NCI-H2196 treated with DMSO at 0.1 percent for 48 hours (cell line): ENCODE measurements around the gene TMPRSS11E.
"Not testable (repeated sequence)": the region's sequence is repeated elsewhere in the genome, so short reads cannot be mapped to it uniquely, and the experiment has no call there.

ENCODE experiments used
- DNase-seq: peaks from one replicate; lab custom pipeline; 2025; ENCODE audit not compliant: unreplicated experiment; lab: John Stamatoyannopoulos, UW

The TMPRSS11E gene

DNA sequence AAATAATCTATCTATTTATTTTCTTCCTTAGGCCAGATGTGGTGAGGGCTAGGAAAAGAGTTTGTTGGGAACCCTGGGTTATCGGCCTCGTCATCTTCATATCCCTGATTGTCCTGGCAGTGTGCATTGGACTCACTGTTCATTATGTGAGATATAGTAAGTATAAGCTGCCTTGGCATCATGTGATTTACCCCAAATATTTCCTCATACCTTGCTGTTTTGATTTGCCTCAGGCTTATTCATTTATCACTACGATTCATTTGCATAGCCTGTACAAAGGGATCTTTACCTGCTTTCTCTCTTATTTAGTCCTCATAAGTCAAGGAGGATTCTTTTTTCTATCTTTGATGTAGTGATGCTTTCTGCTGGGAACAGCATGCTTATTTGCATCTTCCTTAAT lies 14.5 kb downstream of the TMPRSS11E start:
- DNase-seq, result no peak

DNA sequence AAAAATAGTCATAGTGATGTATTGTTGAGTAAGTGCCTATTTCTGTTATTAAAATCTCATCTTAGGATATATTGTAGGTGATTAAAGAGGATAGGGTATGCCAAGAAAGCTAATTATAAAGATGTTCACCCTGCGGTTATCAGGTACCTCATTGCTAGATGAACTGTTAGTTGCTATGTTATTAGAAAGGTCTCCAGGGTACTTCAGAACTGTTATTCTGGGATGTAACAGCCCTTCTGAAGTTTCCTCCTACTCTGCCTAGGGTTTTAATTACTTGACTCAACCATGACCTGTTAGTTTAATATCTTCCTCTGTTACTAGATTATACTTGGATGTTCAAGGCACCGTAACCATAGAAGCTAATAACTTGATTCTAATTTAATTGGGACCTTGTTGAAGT lies 15.4 kb downstream of the TMPRSS11E start:
- no peak for DNase-seq

- DNase-seq, result no peak
These were observed 16.5 kb downstream of the TMPRSS11E start for GRCh38 chr4:68463796-68464195.

DNA sequence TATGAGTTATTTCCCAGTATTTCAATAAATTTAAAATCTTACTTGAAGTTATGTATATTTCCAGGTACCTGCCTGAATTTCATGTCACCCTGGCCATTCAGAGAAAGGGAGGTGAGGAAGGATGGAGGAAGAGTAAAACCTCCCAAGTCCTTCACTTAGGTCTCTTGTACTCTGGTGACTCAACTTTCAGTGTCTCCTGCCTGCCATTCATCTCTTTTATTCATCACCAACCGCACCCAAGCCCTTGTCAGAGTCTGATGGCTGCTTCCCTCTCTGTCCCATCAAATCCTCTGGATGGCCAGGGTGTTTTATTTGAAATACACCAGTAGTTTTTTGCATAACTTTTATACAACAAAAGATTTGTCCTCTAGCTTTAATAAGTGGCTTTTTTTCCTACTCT lies 17.8 kb downstream of the TMPRSS11E start:
- DNase-seq, result no peak

GRCh38 chr4:68466185-68466584 lies 18.9 kb downstream of the TMPRSS11E start:
- no peak for DNase-seq

DNA sequence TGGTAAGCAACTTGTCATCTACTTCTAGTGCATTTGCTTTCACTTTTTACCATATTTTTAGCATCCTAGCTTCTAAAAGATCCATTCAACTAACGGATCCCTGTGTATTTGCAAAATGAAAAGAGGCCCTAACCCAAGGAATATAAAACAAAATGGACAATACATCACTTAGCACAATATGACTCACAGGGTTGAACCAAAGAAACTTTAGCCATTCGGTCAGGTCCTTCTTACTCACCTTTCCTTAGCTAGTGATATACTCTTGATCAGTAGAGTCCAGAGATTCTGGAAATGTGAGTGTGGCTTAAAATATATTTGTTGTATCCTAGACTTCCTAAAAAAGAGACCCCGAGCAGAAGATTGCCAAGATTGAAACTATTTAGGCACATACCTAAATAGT lies 19.5 kb downstream of the TMPRSS11E start:
- no peak for DNase-seq

DNA sequence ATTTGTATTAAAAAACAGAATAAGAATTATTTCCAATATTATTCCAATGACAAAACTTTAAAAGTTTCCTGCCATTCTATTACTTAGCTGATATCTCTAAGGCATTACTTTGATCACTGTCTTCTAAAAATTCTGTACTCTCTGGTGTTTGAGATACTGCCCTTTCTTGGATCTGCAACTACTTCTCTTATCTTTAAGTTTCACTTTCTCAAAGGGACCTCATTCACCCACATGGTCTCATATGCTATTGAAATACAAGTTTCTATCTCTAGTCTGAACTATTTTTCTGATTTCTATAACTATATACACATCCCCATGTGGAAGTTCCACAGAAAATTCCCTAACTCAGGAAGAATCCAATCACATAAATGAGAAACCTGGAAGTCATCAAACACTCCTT lies 22.2 kb downstream of the TMPRSS11E start:
- DNase-seq, result no peak

- no peak for DNase-seq
These were observed 28.9 kb downstream of the TMPRSS11E start for GRCh38 chr4:68476191-68476590.

GRCh38 chr4:68489338-68489737 lies 42.1 kb downstream of the TMPRSS11E start:
- no peak for DNase-seq

DNA sequence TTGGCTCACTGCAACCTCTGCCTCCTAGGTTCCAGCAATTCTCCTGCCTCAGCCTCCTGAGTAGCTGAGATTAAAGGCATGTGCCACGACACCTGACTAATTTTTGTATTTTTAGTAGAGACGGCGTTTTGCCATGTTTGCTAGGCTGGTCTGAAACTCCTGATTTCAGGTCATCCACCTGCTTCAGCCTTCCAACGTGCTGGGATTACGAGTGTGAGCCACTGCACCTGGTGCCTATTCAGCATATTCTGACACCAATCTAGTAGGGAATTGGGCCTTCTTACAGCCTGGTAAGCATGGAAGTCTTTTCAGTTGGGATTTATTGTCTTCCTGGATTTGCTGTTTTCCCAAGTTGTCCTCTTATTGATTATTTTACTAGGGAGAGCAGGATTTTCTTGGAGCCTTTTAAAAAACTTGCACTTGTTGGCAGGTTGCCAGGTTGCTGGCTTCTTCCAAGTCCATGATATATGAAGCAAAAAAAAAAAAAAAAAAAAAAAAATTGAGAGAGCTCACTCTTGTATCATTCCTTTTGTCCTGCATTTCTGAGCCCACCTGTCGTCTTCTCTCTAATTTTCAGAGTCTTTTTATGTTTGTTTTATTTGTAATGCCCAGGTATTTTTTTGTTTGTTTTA lies 43.7 kb downstream of the TMPRSS11E start:
- DNase-seq, result no peak

- no peak for DNase-seq
These were observed 47.4 kb downstream of the TMPRSS11E start for GRCh38 chr4:68494688-68495087.

DNA sequence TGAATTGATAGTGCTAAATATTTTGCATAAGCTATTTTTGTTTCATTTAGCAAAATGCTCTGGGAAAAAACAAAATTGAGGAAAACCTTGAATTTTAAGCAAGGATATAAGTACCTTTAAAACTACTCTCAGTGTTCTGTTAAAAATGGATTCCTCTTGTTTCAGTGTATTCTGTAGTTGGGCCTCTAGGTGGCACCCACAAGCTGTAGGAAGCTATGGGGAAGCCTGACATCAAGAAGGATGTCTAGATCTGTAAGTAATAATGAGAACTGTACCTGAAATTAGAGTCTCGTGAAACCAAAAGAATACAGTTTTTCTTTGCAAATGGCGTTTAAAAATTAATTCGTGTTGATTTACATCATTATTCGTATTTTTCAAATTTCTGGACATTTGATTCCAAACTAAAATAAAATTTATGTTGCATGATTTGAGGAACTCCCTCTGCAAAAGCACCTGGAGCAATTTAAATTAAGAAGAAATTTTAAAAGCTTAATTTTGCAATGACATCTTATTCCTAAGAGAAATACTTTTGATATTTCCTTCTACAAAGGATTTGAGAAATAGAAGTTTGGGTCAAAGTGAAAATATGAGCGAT lies 51.2 kb downstream of the TMPRSS11E start:
- no peak for DNase-seq

GRCh38 chr4:68499021-68499420 lies 51.8 kb downstream of the TMPRSS11E start:
- no peak for DNase-seq

DNA sequence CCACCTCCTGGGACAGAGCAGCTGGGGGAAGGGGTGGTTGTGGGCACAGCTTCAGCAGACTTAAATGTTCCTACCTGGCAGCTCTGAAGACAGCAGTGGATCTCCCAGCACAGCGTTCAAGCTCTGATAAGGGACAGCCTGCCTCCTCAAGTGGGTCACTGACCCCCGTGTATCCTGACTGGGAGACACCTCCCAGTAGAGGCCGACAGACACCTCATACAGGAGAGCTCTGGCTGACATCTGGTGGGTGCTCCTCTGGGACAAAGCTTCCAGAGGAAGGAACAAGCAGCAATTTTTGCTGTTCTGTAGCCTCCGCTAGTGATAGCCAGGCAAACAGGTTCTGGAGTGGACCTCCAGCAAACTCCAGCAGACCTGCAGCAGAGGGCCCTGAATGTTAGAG lies 56.2 kb downstream of the TMPRSS11E start:
- DNase-seq, result not testable (repeated sequence)

DNA sequence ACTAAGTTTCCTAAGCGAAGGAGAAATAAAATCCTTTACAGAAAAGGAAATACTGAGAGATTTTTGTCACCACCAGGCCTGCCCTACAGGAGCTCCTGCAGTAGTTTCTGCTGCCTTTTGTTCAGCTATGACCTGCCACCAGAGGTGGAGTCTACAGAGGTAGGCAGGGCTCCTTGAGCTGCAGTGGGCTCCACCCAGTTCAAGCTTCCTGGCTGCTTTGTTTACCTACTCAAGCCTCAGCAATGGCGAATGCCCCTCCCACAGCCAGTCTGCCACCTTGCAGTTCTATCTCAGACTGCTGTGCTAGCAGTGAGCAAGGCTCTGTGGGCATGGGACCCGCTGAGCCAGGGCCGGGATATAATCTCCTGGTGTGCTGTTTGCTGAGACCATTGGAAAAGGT lies 57.6 kb downstream of the TMPRSS11E start:
- not testable (repeated sequence) for DNase-seq

DNA sequence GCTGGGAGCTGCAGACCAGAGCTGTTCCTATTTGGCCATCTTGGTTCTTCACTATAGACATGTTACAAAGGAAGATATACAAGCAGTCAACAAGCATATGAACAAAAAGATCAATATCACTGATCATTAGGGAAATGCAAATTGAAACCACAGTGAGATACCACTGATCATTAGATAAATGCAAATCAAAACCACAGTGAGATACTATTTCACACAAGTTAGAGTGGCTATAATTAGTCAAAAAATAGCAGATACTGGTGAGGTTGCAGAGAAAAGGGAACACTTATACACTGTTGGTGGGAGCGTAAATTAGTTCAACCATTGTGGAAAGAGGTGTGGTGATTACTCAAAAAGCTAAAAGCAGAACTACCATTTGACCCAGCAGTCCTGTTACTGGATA lies 58.2 kb downstream of the TMPRSS11E start:
- not testable (repeated sequence) for DNase-seq

DNA sequence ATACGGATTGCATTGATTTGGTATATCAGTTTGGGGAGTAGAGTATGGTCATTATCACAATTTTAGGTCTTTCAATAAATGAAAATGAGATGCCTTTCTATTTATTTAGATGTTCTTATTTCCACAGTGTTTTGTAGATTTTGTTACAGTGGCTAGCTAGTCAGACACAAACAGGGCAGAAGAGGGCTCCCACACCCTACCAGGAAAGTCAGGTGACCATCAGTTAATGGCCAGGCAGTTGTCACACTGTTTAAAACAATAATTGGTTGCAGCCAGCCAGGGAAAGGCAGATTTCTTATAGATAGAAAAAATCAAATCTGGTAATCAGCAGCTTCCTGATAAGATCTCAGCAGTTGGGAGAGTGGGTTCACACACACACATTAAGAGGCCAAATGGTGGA lies 71.6 kb downstream of the TMPRSS11E start:
- no peak for DNase-seq

DNA sequence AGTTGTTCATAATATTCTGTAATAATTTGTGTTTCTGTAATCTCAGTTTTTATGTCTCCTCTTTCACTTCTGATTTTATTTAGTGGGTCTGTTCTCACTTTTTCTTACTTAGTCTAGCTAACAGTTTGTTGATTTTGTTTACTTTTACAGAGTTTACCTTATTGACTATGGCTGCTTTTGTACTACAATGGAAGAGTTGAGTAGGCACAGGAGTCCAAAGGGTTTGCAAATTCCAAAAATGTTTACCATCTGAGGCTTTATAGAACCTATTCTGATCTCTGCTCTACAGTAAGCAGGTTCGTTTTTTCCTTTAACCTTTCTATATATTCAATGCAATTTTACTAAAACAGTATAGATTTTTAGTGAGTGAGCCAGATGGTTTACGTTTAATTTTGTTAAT lies 73.7 kb downstream of the TMPRSS11E start:
- no peak for DNase-seq

GRCh38 chr4:68522232-68522631 lies 75.0 kb downstream of the TMPRSS11E start:
- DNase-seq, result not testable (repeated sequence)

DNA sequence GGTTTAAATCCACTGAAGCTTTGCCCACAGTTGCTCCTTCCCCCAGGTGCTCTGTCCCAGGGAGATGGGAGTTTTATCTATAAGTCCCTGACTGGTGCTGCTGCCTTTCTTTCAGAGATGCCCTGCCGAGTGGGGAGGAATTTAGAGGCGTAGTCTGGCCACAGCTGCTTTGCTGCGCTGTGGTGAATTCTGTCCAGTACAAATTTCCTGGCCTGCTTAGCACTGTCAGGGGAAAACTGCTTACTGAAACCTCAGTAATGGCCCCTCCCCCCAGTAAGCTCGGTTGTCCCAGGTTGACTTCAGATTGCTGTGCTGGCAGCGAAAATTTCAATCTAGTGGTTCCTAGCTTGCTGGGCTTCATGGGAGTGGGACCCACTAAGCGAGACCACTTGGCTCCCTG lies 88.7 kb downstream of the TMPRSS11E start:
- no peak for DNase-seq

- DNase-seq, result no peak
These were observed 89.1 kb downstream of the TMPRSS11E start for GRCh38 chr4:68536375-68536774.

GRCh38 chr4:68542742-68543141 lies 95.5 kb downstream of the TMPRSS11E start:
- DNase-seq, result not testable (repeated sequence)
